Measurements from ENCODE around the gene PPP1R13B.

PPP1R13B gene

GRCh38 chr14:103693515-103693914, 153.9 kb downstream of the PPP1R13B start:
- TF ChIP-seq FOXP2 (optimal IDR thresholded peaks at IDR 0.05; ENCODE audit: borderline replicate concordance, extremely low read depth, extremely low read length, insufficient read depth) (no peak), POLR2AphosphoS5 (IDR thresholded peaks at IDR 0.05; ENCODE audit: low read depth, low read length) (no peak), TAF1 (IDR thresholded peaks at IDR 0.05; ENCODE audit: borderline replicate concordance, insufficient read depth, low read length) (no peak), SIN3A (IDR thresholded peaks at IDR 0.05; ENCODE audit: borderline replicate concordance, insufficient read depth, low read length) (no peak), REST (IDR thresholded peaks at IDR 0.05; ENCODE audit: insufficient read depth in 1 of 2, low read depth in 2 of 2, low read length in 2 of 2) (no peak)

- no peak for TF ChIP-seq POLR2AphosphoS5 (IDR thresholded peaks at IDR 0.05; ENCODE audit: low read depth, low read length)
Observed at GRCh38 chr14:103692871-103693270, 154.5 kb downstream of the PPP1R13B start.

GRCh38 chr14:103692159-103692558, 155.2 kb downstream of the PPP1R13B start:
- TF ChIP-seq POLR2AphosphoS5 (IDR thresholded peaks at IDR 0.05; ENCODE audit: low read depth, low read length) (no peak), TAF1 (IDR thresholded peaks at IDR 0.05; ENCODE audit: borderline replicate concordance, insufficient read depth, low read length) (no peak), SIN3A (IDR thresholded peaks at IDR 0.05; ENCODE audit: borderline replicate concordance, insufficient read depth, low read length) (no peak), FOXP2 (optimal IDR thresholded peaks at IDR 0.05; ENCODE audit: borderline replicate concordance, extremely low read depth, extremely low read length, insufficient read depth) (no peak), REST (IDR thresholded peaks at IDR 0.05; ENCODE audit: insufficient read depth in 1 of 2, low read depth in 2 of 2, low read length in 2 of 2) (no peak)

- TF ChIP-seq POLR2AphosphoS5 (IDR thresholded peaks at IDR 0.05; ENCODE audit: low read depth, low read length) = no peak
- no peak for TF ChIP-seq REST (IDR thresholded peaks at IDR 0.05; ENCODE audit: insufficient read depth in 1 of 2, low read depth in 2 of 2, low read length in 2 of 2)
- TF ChIP-seq TAF1 (IDR thresholded peaks at IDR 0.05; ENCODE audit: borderline replicate concordance, insufficient read depth, low read length) = no peak
- no peak for TF ChIP-seq SIN3A (IDR thresholded peaks at IDR 0.05; ENCODE audit: borderline replicate concordance, insufficient read depth, low read length)
- TF ChIP-seq FOXP2 (optimal IDR thresholded peaks at IDR 0.05; ENCODE audit: borderline replicate concordance, extremely low read depth, extremely low read length, insufficient read depth) = no peak
Observed at GRCh38 chr14:103690332-103690731, 157.0 kb downstream of the PPP1R13B start.

- TF ChIP-seq POLR2AphosphoS5 (IDR thresholded peaks at IDR 0.05; ENCODE audit: low read depth, low read length) = no peak
- no peak for TF ChIP-seq SIN3A (IDR thresholded peaks at IDR 0.05; ENCODE audit: borderline replicate concordance, insufficient read depth, low read length)
- TF ChIP-seq REST (IDR thresholded peaks at IDR 0.05; ENCODE audit: insufficient read depth in 1 of 2, low read depth in 2 of 2, low read length in 2 of 2) = no peak
- no peak for TF ChIP-seq FOXP2 (optimal IDR thresholded peaks at IDR 0.05; ENCODE audit: borderline replicate concordance, extremely low read depth, extremely low read length, insufficient read depth)
- TF ChIP-seq TAF1 (IDR thresholded peaks at IDR 0.05; ENCODE audit: borderline replicate concordance, insufficient read depth, low read length) = no peak
Observed at GRCh38 chr14:103688906-103689902, 158.2 kb downstream of the PPP1R13B start.
